Ishikawa (cell line): ENCODE measurements around the gene EML1.

Experiments used
- CEBPB ChIP-seq: IDR thresholded peaks from 2 replicates; pipeline ENCODE4 v1.6.1; 2012
- CREB1 ChIP-seq: IDR thresholded peaks from 2 replicates; pipeline ENCODE4 v1.6.1; 2012; ENCODE audit warnings: low read depth
- EGR1 ChIP-seq: IDR thresholded peaks from 2 replicates; pipeline ENCODE4 v1.6.1; 2012
- EP300 ChIP-seq: IDR thresholded peaks from 2 replicates; pipeline ENCODE4 v1.6.1; 2012; ENCODE audit warnings: borderline replicate concordance
- FOXM1 ChIP-seq: IDR thresholded peaks from 2 replicates; pipeline ENCODE4 v1.6.1; 2012; ENCODE audit warnings: low read depth, borderline replicate concordance
- MAX ChIP-seq: IDR thresholded peaks from 2 replicates; pipeline ENCODE4 v1.6.1; 2012
- NFIC ChIP-seq: IDR thresholded peaks from 2 replicates; pipeline ENCODE4 v1.6.1; 2012
- RAD21 ChIP-seq: IDR thresholded peaks from 2 replicates; pipeline ENCODE4 v1.6.1; 2012; ENCODE audit warnings: low read depth
- REST ChIP-seq: IDR thresholded peaks from 2 replicates; pipeline ENCODE4 v1.6.1; 2012; ENCODE audit warnings: low read depth, mild to moderate bottlenecking
- TAF1 ChIP-seq: IDR thresholded peaks from 2 replicates; pipeline ENCODE4 v1.6.1; 2012; ENCODE audit warnings: low read depth, mild to moderate bottlenecking
- TCF12 ChIP-seq: IDR thresholded peaks from 2 replicates; pipeline ENCODE4 v1.6.1; 2012; ENCODE audit warnings: low read depth
- TEAD4 ChIP-seq: IDR thresholded peaks from 2 replicates; pipeline ENCODE4 v1.6.1; 2012
- USF1 ChIP-seq: IDR thresholded peaks from 2 replicates; pipeline ENCODE4 v1.6.1; 2012
- YY1 ChIP-seq: IDR thresholded peaks from 2 replicates; pipeline ENCODE4 v1.6.1; 2012; ENCODE audit warnings: low read depth
- ZBTB7A ChIP-seq: IDR thresholded peaks from 2 replicates; pipeline ENCODE4 v1.6.1; 2012; ENCODE audit warnings: low read depth

The EML1 gene

GRCh38 chr14:99820702-99821331 lies 27.6 kb downstream of the EML1 start:
- TF ChIP-seq MAX (no peak), CREB1 (no peak), YY1 (no peak), TAF1 (no peak), EGR1 (no peak), NFIC (no peak), EP300 (no peak), REST (no peak), RAD21 (no peak), CEBPB (no peak)

GRCh38 chr14:99821519-99822508 lies 28.6 kb downstream of the EML1 start:
- no peak for TF ChIP-seq USF1
- no peak for TF ChIP-seq NFIC
- no peak for TF ChIP-seq RAD21
- TF ChIP-seq YY1, result no peak
- no peak for TF ChIP-seq TCF12

GRCh38 chr14:99822800-99823455 lies 29.7 kb downstream of the EML1 start:
- no peak for TF ChIP-seq CEBPB
- no peak for TF ChIP-seq USF1
- no peak for TF ChIP-seq TEAD4
- TF ChIP-seq EGR1, result no peak
- TF ChIP-seq FOXM1, result no peak
- TF ChIP-seq NFIC, result no peak
- TF ChIP-seq YY1, result no peak
- TF ChIP-seq TCF12, result no peak
- no peak for TF ChIP-seq EP300
- TF ChIP-seq TAF1, result no peak
- no peak for TF ChIP-seq MAX
- no peak for TF ChIP-seq REST
- TF ChIP-seq CREB1, result no peak
- no peak for TF ChIP-seq ZBTB7A
- TF ChIP-seq RAD21, result no peak

- TF ChIP-seq ZBTB7A, result no peak
- TF ChIP-seq CREB1, result no peak
These were observed 31.6 kb downstream of the EML1 start for GRCh38 chr14:99824776-99825175.

GRCh38 chr14:99829450-99829849 lies 36.2 kb downstream of the EML1 start:
- TF ChIP-seq RAD21 (no peak), CREB1 (no peak), TAF1 (no peak), CEBPB (no peak), MAX (no peak), USF1 (no peak), YY1 (no peak), ZBTB7A (no peak), EP300 (no peak), TCF12 (no peak), FOXM1 (no peak)
